Thymus (tissue), 11 donors: Measurements from ENCODE around the gene PCID2. TPM values are rescaled to one million over a fixed set of nuclear protein-coding genes. Genes with fewer than 3 reads are reported as not detected.

Source experiments
- DNase-seq, 9 donors: peaks; one replicate each; pipeline ENCODE4 v3.0.0-alpha.2; 2013; ENCODE audit warnings: low spot score in 9 of 9, low read depth in 6 of 9, missing footprints in 1 of 9
- H3K27ac ChIP-seq, 2 donors: one replicate each; pipeline ENCODE4 v1.5.1; 2013; ENCODE audit warnings: control low read depth in 1 of 2, low read depth in 1 of 2, low read length in 1 of 2, mild to moderate bottlenecking in 1 of 2, moderate library complexity in 1 of 2
- H3K27me3 ChIP-seq, 2 donors: one replicate each; pipeline ENCODE4 v1.5.1; 2013; ENCODE audit warnings: low read length in 1 of 2; ENCODE audit not compliant: control insufficient read depth in 2 of 2, insufficient read depth in 1 of 2
- H3K36me3 ChIP-seq, 2 donors: one replicate each; pipeline ENCODE4 v1.5.1; 2013; ENCODE audit warnings: low read length in 1 of 2, mild to moderate bottlenecking in 1 of 2, moderate library complexity in 1 of 2; ENCODE audit not compliant: control insufficient read depth in 2 of 2, insufficient read depth in 2 of 2
- H3K4me1 ChIP-seq, 2 donors: one replicate each; pipeline ENCODE4 v1.5.1; 2013; ENCODE audit warnings: low read length in 2 of 2; ENCODE audit not compliant: control insufficient read depth in 2 of 2, insufficient read depth in 2 of 2
- H3K4me3 ChIP-seq, 2 donors: one replicate each; pipeline ENCODE4 v1.5.1; 2013; ENCODE audit warnings: low read length in 2 of 2, control low read depth in 1 of 2, mild to moderate bottlenecking in 1 of 2
- H3K9me3 ChIP-seq, 2 donors: one replicate each; pipeline ENCODE4 v1.5.1; 2013; ENCODE audit warnings: low read length in 1 of 2, mild to moderate bottlenecking in 1 of 2; ENCODE audit not compliant: control insufficient read depth in 2 of 2, insufficient read depth in 1 of 2
- WGBS: extraction: QIAGEN DNeasy Blood & Tissue Kit; methylation state at CpG from one replicate; pipeline ENCODE4 v1.1.7; 2013; 5-methylcytosine and 5-hydroxymethylcytosine counted together
- polyA plus RNA-seq: library from polyadenylated mRNA; stranded (reverse); fragments of 200-250 nt; gene quantifications from one replicate; pipeline ENCODE4 v1.2.3, GENCODE V29; 2013
- total RNA-seq: library from RNA; stranded (reverse); fragments of 120-200 nt; gene quantifications from one replicate; pipeline ENCODE4 v1.2.4, GENCODE V29; 2013
- donor health status: healthy.

PCID2 gene
- total and polyA plus RNA-seq, 2 donors = 53.6 to 63.3 TPM

- H3K9me3 ChIP-seq = peaks cover 0 to 2% of the 10 kb centered on the region in 2 donors
- H3K27ac ChIP-seq = no peak overlapping the region
- WGBS = 89% methylated on average over 12 of the region's 12 CpGs
- peaks cover 0 to 8% of the 10 kb centered on the region in 2 donors for H3K27me3 ChIP-seq
- H3K4me1 ChIP-seq = no peaks in the 10 kb centered on the region
- no peak overlapping the region for H3K4me3 ChIP-seq
- no peak for DNase-seq
- H3K36me3 ChIP-seq = no peaks in the 10 kb centered on the region
Observed at GRCh38 chr13:113145496-113145895, 63.0 kb downstream of the PCID2 start.

DNA sequence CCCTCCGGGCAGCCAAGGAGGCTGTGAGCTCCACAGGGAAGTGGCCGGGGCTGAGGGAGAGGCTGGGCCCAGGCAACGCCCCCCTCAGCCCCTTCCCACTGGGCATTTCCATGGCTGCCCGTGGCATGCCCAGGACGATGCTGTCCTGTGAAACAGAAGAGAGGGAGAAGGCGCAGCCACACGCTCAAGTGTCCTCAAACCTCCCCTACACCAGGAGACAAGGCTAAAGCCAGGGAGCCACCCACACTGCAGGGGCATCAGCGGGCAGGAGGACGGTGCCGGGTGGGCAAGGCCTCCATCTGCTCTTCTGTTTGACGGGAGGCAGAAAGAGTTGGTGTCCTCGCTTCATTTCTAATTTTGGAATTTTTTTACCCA is 64.2 kb downstream of the PCID2 start:
- Histone ChIP-seq H3K9me3 (peaks cover 0 to 2% of the 10 kb centered on the region in 2 donors), H3K36me3 (no peaks in the 10 kb centered on the region), H3K4me1 (no peaks in the 10 kb centered on the region), H3K27ac (no peak overlapping the region), H3K4me3 (no peak overlapping the region), H3K27me3 (peaks cover 0 to 5% of the 10 kb centered on the region in 2 donors)
- no peak for DNase-seq
- 91% methylated on average over 12 of the region's 12 CpGs for WGBS

DNA sequence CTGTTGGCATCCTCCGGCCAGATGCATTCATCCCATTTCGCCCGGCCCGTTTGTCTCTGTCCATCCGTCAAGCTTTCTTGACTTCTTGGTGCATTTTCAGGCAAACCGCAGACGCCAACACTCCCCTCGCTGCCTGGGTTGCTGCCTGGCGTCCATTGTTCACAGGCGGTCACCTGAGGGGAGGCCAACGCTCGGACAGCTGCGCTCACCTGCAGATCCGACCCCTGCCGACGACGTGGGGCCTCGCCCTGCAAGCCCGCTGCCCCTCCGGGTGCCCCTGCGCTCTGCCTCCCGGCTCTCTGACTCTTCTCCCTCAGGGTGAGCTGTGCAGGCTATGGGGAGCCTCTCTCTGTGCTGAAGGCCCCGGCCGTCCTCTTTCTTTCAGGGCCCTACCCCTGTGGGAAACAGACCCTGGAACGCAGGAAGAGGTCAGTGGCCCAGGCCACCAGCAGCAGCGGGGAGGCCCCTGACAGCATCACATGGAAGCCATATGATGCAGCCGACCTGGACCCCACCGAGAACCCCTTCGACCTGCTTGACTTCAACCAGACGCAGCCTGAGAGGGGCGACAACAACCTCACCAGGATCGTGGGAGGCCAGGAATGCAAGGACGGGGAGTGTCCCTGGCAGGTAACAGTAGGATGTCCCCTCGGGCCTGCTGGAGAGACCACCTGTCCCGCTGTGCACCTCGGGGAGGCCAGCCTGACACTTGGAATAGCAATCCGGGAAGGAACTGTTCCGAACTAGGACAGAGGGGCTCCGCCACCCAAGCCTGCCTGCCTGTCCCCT is 64.8 kb downstream of the PCID2 start:
- H3K36me3 ChIP-seq = no peaks in the 10 kb centered on the region
- no peak overlapping the region for H3K4me3 ChIP-seq
- peaks cover 0 to 11% of the 10 kb centered on the region in 2 donors for H3K27me3 ChIP-seq
- H3K27ac ChIP-seq = no peak overlapping the region
- DNase-seq = no peak
- WGBS = 93% methylated on average over 39 of the region's 39 CpGs
- H3K9me3 ChIP-seq = no peaks in the 10 kb centered on the region
- H3K4me1 ChIP-seq = no peaks in the 10 kb centered on the region

DNA sequence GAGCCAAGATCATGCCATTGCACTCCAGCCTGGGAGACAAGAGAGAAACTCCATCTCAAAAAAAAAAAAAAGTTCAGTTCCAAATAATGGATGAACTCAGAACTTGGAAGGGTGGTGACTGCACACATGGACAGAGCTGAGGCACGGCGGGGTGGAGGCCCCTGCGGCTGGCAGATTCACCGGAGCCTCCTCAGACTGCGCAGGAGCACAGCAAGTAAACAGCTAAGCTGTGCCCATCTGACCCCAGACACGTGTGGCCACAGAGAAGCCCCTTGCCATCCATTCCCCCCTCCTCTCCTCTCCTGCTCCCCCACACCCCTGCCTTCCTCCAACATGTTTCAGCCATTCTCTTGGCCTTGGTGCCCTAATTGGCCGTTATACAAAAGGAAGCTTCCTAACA is 65.6 kb downstream of the PCID2 start:
- Histone ChIP-seq H3K4me3 (no peak overlapping the region), H3K27me3 (peaks cover 0 to 11% of the 10 kb centered on the region in 2 donors), H3K27ac (no peak overlapping the region), H3K4me1 (no peaks in the 10 kb centered on the region), H3K36me3 (no peaks in the 10 kb centered on the region), H3K9me3 (no peaks in the 10 kb centered on the region)
- DNase-seq = no peak
- 92% methylated on average over 7 of the region's 7 CpGs for WGBS

GRCh38 chr13:113141601-113141970 is 66.9 kb downstream of the PCID2 start:
- no peak for DNase-seq
- 97% methylated on average over 18 of the region's 18 CpGs for WGBS
- no peaks in the 10 kb centered on the region for H3K4me1 ChIP-seq
- H3K9me3 ChIP-seq = no peaks in the 10 kb centered on the region
- H3K36me3 ChIP-seq = no peaks in the 10 kb centered on the region
- H3K27ac ChIP-seq = no peak overlapping the region
- H3K4me3 ChIP-seq = no peak overlapping the region
- H3K27me3 ChIP-seq = peaks cover 0 to 11% of the 10 kb centered on the region in 2 donors

DNA sequence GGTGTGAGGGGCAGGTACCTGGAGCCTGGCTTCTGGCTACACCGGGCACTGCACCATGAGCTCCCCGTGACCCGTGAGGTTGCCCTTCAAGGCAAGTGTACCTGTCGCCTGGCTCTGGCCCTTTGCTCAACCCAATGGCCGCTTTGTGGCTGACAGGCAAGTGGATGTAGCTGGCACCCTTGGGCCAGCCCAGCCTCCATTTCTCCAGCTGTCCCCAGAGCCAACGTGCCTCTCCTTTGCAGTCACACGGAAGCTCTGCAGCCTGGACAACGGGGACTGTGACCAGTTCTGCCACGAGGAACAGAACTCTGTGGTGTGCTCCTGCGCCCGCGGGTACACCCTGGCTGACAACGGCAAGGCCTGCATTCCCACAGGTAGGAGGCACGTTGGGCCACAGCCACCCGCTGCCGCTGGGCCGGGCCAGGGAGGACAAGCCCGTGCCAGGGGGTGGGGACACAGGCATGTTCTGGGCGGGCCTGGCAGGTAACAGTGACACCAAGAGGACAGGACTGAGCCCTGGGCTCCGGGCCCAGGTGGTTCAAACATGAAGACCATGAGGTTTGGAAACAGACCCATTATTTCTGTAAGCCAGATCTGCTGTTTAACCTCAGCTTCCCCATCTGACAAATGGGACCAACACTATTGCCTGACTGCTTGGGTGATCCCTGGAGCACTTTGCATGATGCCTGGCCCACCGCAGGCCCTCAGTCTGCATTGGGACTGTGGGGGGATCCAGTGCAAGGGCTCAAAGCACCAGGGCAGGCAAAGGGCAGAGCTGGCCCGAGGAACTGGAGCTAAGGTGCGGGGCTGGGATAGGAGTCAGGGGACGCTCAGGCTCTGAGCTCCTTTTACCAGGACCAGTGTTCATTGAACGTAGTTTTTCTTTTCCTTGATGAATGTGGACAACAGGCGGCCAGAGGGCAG is 67.5 kb downstream of the PCID2 start:
- no peaks in the 10 kb centered on the region for H3K4me1 ChIP-seq
- H3K36me3 ChIP-seq = no peaks in the 10 kb centered on the region
- WGBS = 96% methylated on average over 26 of the region's 26 CpGs
- no peak overlapping the region for H3K27ac ChIP-seq
- H3K27me3 ChIP-seq = peaks cover 0 to 10% of the 10 kb centered on the region in 2 donors
- no peak overlapping the region for H3K4me3 ChIP-seq
- H3K9me3 ChIP-seq = no peaks in the 10 kb centered on the region
- DNase-seq = no peak

DNA sequence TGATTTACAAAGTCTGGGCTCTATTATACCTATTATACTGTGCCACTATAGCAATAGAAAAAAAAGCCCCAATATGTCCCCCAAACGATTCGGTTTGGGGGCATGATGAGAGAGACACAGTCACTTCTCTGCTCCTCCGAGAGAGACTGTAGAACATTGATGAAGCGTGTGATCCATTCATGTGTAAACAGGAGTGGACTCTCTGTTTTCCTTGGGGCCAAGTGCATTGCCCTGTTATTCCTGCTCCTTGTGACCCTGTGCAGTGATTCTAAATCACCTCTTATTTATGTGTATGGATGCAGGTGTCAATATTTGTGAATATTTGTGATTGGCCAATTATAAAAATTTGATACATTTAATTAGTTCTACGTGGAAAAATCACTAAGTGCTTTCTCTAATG is 68.9 kb downstream of the PCID2 start:
- Histone ChIP-seq H3K36me3 (no peaks in the 10 kb centered on the region), H3K27ac (no peak overlapping the region), H3K4me1 (no peaks in the 10 kb centered on the region), H3K4me3 (no peak overlapping the region), H3K27me3 (peaks cover 0 to 10% of the 10 kb centered on the region in 2 donors), H3K9me3 (no peaks in the 10 kb centered on the region)
- DNase-seq = no peak
- WGBS = 92% methylated on average over 5 of the region's 5 CpGs

GRCh38 chr13:113138792-113139551 is 69.5 kb downstream of the PCID2 start:
- no peak for DNase-seq
- no peak overlapping the region for H3K4me3 ChIP-seq
- peaks cover 0 to 10% of the 10 kb centered on the region in 2 donors for H3K27me3 ChIP-seq
- H3K27ac ChIP-seq = no peak overlapping the region
- WGBS = 92% methylated on average over 16 of the region's 16 CpGs
- no peaks in the 10 kb centered on the region for H3K36me3 ChIP-seq
- H3K4me1 ChIP-seq = no peaks in the 10 kb centered on the region
- H3K9me3 ChIP-seq = no peaks in the 10 kb centered on the region
